NB4 (cell line): ENCODE results near the gene CRHR2.
"Not testable (repeated sequence)": the region's sequence is repeated elsewhere in the genome, so short reads cannot be mapped to it uniquely, and the experiment has no call there.

Experiments
- DNase-seq: peaks from one replicate; pipeline ENCODE4 v3.0.0; 2010; ENCODE audit warnings: low read depth
- H3K4me3 ChIP-seq: one replicate; pipeline ENCODE4 v1.5.1; 2011; ENCODE audit warnings: mild to moderate bottlenecking, low read depth, low read length, moderate library complexity
- MYC ChIP-seq: IDR thresholded peaks from 2 replicates; pipeline ENCODE4 v1.6.1; 2011; ENCODE audit warnings: low read depth, low read length
- POLR2A ChIP-seq: IDR thresholded peaks from 2 replicates; pipeline ENCODE4 v1.6.1; 2011; ENCODE audit warnings: mild to moderate bottlenecking; ENCODE audit not compliant: insufficient read length; ENCODE audit errors: extremely low read depth
- TF ChIP-seq, protein P1 (sequence below): IDR thresholded peaks from 2 replicates; pipeline ENCODE4 v1.6.1; 2011; ENCODE audit warnings: low read depth, low read length
- TF ChIP-seq, protein P2 (sequence below): IDR thresholded peaks from one replicate; pipeline ENCODE4 v1.5.1; 2012; ENCODE audit warnings: low read depth, low read length

CRHR2 gene

DNA sequence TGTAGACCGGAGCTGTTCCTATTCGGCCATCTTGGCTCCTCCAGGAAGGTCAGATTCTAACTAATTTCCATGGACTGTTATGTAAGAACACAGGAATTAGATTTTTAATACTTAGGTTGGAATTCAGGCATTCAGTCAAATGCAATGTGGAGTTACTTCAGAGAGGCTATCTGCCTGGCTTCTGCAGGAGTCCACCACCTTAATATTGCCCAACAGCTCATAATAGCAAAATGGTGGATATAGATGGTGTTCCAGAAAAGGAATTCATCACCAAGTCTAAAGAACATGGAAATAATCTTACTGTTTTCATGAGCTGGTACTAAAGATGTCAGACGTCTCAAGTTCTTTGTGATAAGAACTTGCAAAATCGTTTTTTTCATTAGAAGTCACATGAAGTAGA is 39.5 kb downstream of the CRHR2 start:
- H3K4me3 ChIP-seq = no peak overlapping the region

DNA sequence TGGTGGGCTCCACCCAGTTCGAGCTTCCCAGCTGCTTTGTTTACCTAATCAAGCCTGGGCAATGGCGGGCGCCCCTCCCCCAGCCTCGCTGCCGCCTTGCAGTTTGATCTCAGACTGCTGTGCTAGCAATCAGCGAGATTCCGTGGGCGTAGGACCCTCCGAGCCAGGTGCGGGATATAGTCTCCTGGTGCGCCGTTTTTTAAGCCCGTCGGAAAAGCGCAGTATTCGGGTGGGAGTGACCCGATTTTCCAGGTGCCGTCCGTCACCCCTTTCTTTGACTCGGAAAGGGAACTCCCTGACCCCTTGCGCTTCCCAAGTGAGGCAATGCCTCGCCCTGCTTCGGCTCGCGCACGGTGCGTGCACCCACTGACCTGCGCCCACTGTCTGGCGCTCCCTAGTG is 39.9 kb downstream of the CRHR2 start:
- not testable (repeated sequence) for H3K4me3 ChIP-seq, DNase-seq

More for the DNA sequence above, 39.5 kb downstream of the CRHR2 start:
- TF ChIP-seq, protein P1, sequence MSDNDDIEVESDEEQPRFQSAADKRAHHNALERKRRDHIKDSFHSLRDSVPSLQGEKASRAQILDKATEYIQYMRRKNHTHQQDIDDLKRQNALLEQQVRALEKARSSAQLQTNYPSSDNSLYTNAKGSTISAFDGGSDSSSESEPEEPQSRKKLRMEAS = no peak
- TF ChIP-seq, protein P2, sequence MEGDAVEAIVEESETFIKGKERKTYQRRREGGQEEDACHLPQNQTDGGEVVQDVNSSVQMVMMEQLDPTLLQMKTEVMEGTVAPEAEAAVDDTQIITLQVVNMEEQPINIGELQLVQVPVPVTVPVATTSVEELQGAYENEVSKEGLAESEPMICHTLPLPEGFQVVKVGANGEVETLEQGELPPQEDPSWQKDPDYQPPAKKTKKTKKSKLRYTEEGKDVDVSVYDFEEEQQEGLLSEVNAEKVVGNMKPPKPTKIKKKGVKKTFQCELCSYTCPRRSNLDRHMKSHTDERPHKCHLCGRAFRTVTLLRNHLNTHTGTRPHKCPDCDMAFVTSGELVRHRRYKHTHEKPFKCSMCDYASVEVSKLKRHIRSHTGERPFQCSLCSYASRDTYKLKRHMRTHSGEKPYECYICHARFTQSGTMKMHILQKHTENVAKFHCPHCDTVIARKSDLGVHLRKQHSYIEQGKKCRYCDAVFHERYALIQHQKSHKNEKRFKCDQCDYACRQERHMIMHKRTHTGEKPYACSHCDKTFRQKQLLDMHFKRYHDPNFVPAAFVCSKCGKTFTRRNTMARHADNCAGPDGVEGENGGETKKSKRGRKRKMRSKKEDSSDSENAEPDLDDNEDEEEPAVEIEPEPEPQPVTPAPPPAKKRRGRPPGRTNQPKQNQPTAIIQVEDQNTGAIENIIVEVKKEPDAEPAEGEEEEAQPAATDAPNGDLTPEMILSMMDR = no peak
- TF ChIP-seq MYC (no peak), POLR2A (no peak)
- no peak for DNase-seq

DNA sequence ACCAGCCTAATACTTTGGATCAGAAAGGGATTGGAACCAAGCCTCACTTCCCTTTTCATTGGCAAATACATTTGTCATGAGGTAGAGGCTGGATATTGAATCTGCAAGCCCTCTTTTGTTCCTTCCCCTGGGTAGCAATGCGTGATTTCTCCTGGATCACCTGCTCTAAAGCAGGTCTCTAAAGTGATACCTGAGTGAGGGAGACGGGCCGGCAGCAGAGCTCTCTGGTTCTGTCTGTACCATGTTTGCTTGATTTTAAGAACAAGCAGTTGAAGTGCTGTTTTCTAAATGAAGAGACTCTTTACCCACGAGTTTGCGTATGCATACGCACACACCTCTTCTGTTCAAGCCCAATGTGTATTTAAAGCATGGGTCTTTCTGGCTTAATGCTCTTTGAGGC is 46.5 kb downstream of the CRHR2 start:
- no peak overlapping the region for H3K4me3 ChIP-seq
- TF ChIP-seq, protein P1 = no peak
- TF ChIP-seq, protein P2 = no peak
- TF ChIP-seq MYC (no peak), POLR2A (no peak)
- DNase-seq = no peak

DNA sequence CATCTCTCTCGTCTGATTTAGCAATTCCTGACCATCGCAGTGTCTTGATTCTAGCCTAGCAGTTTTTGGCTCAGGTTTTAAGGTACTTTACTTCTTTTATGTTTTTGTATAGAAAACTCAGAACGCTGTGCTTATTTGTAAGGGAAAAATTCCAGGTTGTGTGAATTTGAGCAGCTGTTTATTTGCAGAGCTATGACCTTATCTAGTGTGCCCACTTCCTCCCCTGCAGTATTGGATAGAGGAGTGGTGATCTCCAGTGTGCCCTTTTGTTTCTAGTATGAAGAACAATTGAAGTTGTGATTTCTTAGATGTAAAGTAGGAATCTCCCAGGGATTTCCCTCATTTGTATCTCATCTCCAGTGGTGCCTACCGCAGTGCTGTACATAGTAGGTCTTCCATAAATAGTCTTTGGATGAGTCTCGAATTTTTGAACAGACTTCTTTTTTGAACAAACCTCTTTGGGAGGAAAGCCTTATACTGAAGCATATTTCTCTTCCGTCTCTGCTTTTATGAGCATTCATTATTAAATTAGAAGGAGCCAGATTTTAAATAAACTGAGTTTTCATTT is 47.5 kb downstream of the CRHR2 start:
- DNase-seq = no peak
- no peak for TF ChIP-seq POLR2A
- TF ChIP-seq, protein P2 = no peak
- TF ChIP-seq, protein P1 = no peak
- no peak for TF ChIP-seq MYC
- H3K4me3 ChIP-seq = no peak overlapping the region

DNA sequence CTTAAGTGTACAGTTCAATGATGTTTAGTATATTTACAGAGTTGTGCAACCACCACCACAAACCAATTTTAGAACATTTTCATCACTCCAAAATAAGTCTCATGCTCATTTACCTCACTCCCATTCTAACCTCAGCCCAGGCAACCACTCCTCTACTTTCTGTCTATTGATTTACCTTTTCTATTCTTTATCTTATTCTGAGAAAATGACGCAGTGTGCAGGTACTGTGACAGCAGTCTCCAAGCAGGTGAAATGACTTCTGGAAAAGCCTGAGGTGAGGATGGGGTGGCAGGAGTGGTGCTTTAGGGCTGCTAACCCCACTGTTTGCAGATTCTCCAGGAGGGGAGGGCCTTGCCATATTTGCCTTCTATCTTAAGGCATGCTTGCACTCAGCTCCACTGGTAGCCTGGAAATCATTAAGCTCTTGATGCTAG is 48.0 kb downstream of the CRHR2 start:
- no peak for TF ChIP-seq MYC
- TF ChIP-seq, protein P1 = no peak
- no peak for TF ChIP-seq POLR2A
- TF ChIP-seq, protein P2 = no peak
- no peak overlapping the region for H3K4me3 ChIP-seq
- no peak for DNase-seq

DNA sequence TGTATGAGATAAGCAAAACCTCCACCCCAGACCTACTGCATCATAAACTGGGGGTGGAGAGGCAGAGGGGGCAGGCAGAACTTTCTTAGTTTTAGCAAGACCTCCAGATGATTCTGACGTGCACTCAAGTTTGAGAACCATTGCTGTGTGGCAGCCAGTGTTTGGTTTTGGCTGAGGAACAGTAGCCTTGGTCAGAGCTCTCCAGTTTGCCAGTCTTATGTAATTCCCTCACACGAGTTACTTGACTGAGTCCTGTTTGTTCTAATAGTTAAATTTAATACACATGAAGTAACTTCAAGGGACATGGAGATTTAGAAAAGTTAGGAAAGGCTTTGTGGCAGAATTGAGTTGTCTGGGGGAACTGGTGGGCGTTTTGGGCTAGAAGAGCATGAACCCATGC is 49.0 kb downstream of the CRHR2 start:
- TF ChIP-seq, protein P1 = no peak
- TF ChIP-seq MYC = no peak
- no peak for DNase-seq
- no peak overlapping the region for H3K4me3 ChIP-seq

DNA sequence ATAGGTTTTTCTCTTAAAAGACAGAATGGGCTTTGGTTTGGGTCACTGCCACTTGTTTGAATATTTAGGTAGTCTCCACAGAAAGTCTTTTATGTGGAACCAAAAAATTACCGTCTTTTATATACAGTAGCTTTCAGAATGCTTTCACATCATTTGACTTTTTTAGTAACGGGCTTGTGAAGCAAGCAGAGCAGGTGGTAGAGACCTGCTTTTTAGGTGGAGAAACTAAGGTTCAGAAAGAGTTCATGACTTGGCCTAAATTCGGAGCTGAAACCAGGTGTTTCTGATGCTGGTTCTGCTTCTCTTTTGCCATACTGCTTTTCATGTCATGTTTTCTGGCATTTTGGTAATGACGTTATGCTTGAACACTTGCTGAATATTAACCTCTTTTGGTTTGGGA is 51.3 kb downstream of the CRHR2 start:
- TF ChIP-seq, protein P1 = no peak
- TF ChIP-seq, protein P2 = no peak
- TF ChIP-seq MYC (no peak), POLR2A (no peak)
- DNase-seq = no peak
- no peak overlapping the region for H3K4me3 ChIP-seq
